GM10266 (cell line): Measurements from ENCODE around the gene ERC2.

Source experiments
- DNase-seq: peaks from one replicate; pipeline ENCODE4 v3.0.0; 2012; ENCODE audit errors: extremely low spot score
- TF ChIP-seq, protein P1 (sequence below): IDR thresholded peaks from 2 replicates; pipeline ENCODE4 v1.5.1; 2012; ENCODE audit warnings: mild to moderate bottlenecking, low read depth; ENCODE audit not compliant: control insufficient read depth, insufficient read depth; ENCODE audit errors: missing control alignments

Gene ERC2

DNA sequence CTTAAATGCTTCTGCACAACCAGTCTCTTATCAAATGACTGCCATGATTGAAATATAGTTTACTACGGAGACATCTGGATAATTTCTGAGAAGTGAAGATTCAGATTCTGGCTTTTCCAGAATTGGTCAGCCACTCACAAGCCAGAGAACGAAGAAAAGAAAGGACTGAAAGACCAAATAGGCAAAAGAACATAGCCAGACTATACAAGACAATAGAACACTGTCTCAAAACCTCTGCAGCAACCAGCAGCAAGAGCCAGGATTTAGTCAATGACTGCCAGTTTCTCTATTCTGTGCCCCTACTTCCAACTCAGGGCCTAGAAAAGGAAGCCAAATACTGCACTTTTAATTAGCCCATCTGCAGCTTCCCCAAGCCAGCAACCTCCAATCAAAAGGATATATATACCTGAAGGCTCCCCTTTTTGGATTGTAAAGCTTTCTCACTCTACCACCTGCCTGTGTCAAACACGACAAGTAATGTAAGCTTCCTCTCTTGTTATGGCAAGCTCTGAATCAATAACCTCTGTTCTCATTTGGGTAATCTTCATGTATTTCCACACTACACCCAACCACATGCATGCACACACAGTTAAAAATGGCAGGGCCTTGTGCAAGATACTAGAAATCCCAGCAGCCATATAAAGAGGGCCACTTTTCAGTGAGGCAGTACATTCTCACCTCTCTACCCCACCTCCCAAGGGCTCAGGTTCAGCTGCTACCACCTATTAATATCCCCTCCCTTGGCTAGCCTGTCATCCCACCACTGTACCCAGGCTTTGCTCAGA, 97.1 kb downstream of the ERC2 start:
- no peak for DNase-seq
- TF ChIP-seq, protein P1, sequence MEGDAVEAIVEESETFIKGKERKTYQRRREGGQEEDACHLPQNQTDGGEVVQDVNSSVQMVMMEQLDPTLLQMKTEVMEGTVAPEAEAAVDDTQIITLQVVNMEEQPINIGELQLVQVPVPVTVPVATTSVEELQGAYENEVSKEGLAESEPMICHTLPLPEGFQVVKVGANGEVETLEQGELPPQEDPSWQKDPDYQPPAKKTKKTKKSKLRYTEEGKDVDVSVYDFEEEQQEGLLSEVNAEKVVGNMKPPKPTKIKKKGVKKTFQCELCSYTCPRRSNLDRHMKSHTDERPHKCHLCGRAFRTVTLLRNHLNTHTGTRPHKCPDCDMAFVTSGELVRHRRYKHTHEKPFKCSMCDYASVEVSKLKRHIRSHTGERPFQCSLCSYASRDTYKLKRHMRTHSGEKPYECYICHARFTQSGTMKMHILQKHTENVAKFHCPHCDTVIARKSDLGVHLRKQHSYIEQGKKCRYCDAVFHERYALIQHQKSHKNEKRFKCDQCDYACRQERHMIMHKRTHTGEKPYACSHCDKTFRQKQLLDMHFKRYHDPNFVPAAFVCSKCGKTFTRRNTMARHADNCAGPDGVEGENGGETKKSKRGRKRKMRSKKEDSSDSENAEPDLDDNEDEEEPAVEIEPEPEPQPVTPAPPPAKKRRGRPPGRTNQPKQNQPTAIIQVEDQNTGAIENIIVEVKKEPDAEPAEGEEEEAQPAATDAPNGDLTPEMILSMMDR, result no peak

DNA sequence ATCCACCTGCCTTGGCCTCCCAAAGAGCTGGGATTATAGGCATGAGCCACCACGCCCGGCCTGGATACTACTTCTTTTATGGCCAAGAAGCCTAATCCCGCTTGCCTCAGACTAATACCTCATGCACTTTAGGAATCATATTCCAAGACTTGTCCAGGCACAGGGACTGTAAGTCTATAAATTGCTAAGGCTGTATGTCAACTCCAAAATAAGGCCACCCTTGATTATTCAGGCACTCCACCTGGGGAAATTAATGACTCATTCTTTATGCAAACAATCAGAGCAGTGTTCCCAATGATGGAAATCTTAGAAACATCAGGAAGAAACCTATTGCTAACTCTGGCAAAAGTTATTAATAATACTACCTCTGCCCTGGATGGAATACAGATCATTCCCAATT, 98.4 kb downstream of the ERC2 start:
- DNase-seq, result no peak

DNA sequence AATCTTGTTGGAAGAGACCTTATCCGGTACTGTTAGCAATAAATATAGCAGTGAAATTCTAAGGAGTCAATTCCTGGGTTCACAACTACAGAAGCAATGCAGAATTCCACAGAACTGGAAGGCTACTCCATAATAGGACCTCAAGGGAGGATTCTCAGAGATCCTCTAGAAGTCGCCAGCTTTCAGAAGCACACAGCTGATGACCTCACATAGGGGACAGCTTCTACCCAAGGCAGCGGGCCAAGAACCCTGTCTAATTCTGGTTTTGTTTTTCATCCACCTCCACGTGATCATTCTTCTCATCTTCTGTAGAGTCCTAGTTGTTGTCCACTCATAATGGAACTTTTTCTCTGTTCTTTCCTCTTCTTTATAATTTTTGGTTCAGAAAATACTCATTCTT, 99.4 kb downstream of the ERC2 start:
- no peak for DNase-seq
- TF ChIP-seq, protein P1, result no peak

More for the DNA sequence above, 98.4 kb downstream of the ERC2 start:
- TF ChIP-seq, protein P1, result no peak

DNA sequence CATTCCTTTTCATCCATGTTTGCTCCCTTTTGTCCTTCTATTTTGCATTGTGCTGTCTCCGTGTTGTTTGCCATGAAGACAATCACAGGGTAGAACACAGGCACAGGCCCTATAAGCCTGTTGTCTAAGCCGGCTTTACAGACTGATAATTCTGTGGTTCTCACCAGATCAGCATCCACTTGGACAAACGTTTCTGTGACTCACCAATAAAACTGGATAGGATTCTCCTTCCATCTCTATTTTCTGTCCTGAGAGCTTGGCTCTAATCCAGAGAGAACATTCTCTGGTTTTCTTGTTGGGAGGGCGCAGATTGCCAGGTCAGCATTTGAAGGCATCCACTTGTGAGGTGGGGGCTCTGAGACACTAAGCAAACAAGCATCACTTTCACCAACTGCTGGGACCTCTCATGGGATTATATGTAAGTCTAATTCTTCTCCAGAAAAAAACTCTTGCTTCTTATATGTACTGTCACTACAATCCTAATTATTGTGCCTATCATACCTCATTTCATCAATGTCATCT, 101.6 kb downstream of the ERC2 start:
- TF ChIP-seq, protein P1, result no peak
- no peak for DNase-seq

DNA sequence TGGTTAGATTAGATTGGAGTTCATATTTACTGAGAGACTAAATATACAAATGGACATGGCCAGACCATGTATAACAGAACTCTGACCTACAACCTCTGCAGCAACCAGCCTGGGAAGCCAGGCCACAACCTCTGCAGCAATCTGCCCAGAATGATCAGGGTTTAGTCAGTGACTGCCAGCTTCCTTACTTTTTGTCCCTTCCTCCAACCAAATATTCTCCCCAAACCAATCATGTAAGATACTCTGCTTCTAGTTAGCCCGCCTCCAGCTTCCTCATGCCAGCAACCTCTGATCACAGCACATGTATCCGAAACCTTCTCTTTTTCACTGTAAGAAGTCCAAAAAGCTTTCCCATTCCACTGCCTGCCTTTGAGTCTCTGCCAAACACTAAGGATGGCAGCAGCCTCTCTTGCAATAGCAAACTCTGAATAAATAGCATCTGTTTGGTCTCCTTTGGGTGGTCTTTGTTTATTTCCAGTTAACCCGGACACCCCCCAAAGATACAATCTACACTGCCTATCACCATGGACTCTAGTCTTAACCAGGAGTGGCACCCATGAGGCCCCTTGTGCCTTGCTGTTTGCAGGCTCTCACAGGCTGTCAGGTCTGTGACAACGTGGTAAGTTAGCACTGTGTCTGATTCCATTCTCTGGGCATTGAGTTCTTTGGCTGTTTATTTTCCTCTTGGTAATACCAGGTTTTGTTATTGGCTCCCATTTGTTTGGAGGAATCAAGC, 102.2 kb downstream of the ERC2 start:
- TF ChIP-seq, protein P1, result no peak
- DNase-seq, result no peak

DNA sequence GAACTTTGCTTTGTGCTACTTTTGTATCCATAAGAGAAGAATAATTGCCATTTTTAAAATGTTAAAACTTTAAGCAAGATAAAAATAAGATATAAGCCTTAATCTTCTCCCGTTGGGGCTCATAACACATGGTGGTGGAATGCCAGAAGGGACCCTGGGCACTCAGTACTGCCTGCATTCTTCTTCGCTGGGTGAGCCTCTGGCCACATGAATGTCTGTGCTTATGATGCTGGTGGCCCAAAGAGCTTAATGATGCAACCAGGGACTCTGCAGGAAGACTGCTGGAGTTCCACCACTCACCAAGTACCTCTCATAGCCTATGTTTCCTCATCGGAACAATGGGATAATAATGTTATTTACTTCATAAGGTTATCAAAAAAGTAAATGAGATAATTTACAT, 103.6 kb downstream of the ERC2 start:
- TF ChIP-seq, protein P1, result no peak

DNA sequence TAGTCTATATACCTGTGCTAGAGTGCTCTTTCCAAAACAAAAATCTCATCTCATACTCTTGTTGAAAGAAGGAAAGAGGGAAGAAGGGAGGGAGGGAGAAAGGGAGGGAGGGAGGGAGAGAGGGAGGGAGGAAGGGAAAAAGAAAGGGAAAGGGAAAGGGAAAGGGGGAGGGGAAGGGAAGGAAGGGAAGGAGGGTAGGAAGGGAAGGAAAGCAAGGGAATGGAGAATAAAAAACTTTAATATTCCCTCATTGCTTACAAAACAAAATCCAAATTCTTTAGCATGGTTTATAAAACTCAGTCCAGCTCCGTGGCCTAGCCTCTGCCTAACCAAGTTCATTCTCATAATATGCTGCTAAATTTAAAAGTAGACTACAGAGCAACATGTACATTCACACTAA, 104.5 kb downstream of the ERC2 start:
- TF ChIP-seq, protein P1, result no peak
- DNase-seq, result no peak

More for the DNA sequence above, 103.6 kb downstream of the ERC2 start:
- no peak for DNase-seq
